Liver (tissue), 3 donors: ENCODE data around the gene HCLS1.

Experiments
- ATF3 ChIP-seq: IDR thresholded peaks from 2 replicates; pipeline ENCODE4 v1.6.1; 2016; ENCODE audit warnings: antibody characterized with exemption
- CTCF ChIP-seq: fragments of 150-350 bp; IDR thresholded peaks from 2 replicates; pipeline ENCODE4 v1.5.1; 2017; ENCODE audit warnings: improper control_type of control experiment, low read depth, low read length; ENCODE audit not compliant: missing input control
- EGR1 ChIP-seq, 2 donors: IDR thresholded peaks; 2 replicates each; pipeline ENCODE4 v1.6.1; 2016 to 2018; ENCODE audit warnings: antibody characterized with exemption in 2 of 2, low read depth in 2 of 2
- FOXA1 ChIP-seq: IDR thresholded peaks from 2 replicates; pipeline ENCODE4 v1.6.1; 2016; ENCODE audit warnings: antibody characterized with exemption
- GABPA ChIP-seq, 2 donors: IDR thresholded peaks in 1 of 2; conservative IDR thresholded peaks in 1 of 2; 2 replicates each; pipeline ENCODE4 v1.6.1; 2016; ENCODE audit warnings: antibody characterized with exemption in 2 of 2, mild to moderate bottlenecking in 1 of 2, moderate library complexity in 1 of 2
- HNF4A ChIP-seq, 2 donors: conservative IDR thresholded peaks; 2 replicates each; pipeline ENCODE4 v1.6.1; 2016; ENCODE audit warnings: antibody characterized with exemption in 2 of 2, mild to moderate bottlenecking in 2 of 2
- JUND ChIP-seq, 2 donors: IDR thresholded peaks; 2 replicates each; pipeline ENCODE4 v1.6.1; 2016; ENCODE audit warnings: antibody characterized with exemption in 2 of 2
- MAX ChIP-seq: IDR thresholded peaks from 2 replicates; pipeline ENCODE4 v1.6.1; 2016; ENCODE audit warnings: antibody characterized with exemption
- RAD21 ChIP-seq, 2 donors: IDR thresholded peaks; 2 replicates each; pipeline ENCODE4 v1.6.1; 2016; ENCODE audit warnings: antibody characterized with exemption in 2 of 2, mild to moderate bottlenecking in 2 of 2
- REST ChIP-seq: IDR thresholded peaks from 2 replicates; pipeline ENCODE4 v1.6.1; 2016; ENCODE audit warnings: antibody characterized with exemption, mild to moderate bottlenecking
- SP1 ChIP-seq: IDR thresholded peaks from 2 replicates; pipeline ENCODE4 v1.6.1; 2018; ENCODE audit warnings: antibody characterized with exemption, mild to moderate bottlenecking
- TAF1 ChIP-seq: conservative IDR thresholded peaks from 2 replicates; pipeline ENCODE4 v1.6.1; 2016; ENCODE audit warnings: antibody characterized with exemption, mild to moderate bottlenecking
- YY1 ChIP-seq: IDR thresholded peaks from 2 replicates; pipeline ENCODE4 v1.6.1; 2016; ENCODE audit warnings: antibody characterized with exemption, mild to moderate bottlenecking
- ZBTB33 ChIP-seq: IDR thresholded peaks from 2 replicates; pipeline ENCODE4 v1.6.1; 2016; ENCODE audit warnings: antibody characterized with exemption
- donor health status: healthy.
- donor health status: healthy.

- TF ChIP-seq CTCF (no peak), TAF1 (no peak), MAX (no peak), SP1 (no peak), HNF4A (conservative IDR thresholded peaks at IDR 0.05) (no peak), REST (no peak), EGR1 (IDR thresholded peaks at IDR 0.05; ENCODE audit: low read depth in 2 of 2) (no peak), ATF3 (no peak), YY1 (no peak), GABPA (IDR thresholded peaks at IDR 0.05 in 1 of 2, conservative IDR thresholded peaks at IDR 0.05 in 1 of 2) (no peak), ZBTB33 (no peak), JUND (IDR thresholded peaks at IDR 0.05) (no peak), RAD21 (IDR thresholded peaks at IDR 0.05) (no peak), FOXA1 (no peak)
These were observed 31.1 kb downstream of the HCLS1 start for GRCh38 chr3:121629601-121630000.
